ENCODE measurements around the gene MISFA.

Gene MISFA

DNA sequence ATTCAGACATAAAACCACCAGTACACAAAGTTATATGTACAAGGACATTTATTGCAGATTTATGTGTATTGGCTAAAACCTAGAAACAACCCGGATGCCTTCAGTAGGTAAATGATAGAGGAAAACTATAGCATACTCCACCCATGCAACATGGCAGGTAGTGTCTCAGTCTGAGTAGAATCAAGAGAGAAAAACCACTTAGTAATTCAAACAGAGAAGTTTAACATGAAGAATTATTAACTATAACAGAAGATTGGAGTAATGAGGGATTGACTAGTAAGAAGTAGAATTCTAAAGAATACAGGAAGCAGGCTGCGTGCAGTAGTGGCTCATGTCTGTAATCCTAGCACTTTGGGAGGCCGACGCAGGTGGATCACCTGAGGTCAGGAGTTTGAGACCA lies 50.8 kb downstream of the MISFA start:
- Mint-ChIP-seq H3K4me1 (no peaks in the 10 kb centered on the region), H3K27ac (peak overlapping the region; percentile 5)

GRCh38 chr11:18650859-18651557 lies 51.4 kb downstream of the MISFA start:
- H3K4me1 Mint-ChIP-seq: no peaks in the 10 kb centered on the region
- H3K4me3 Mint-ChIP-seq: no peak overlapping the region
- no peak overlapping the region for H3K27ac Mint-ChIP-seq
- no peaks in the 10 kb centered on the region for H3K9me3 Mint-ChIP-seq
- ATAC-seq: peak; percentile 65
- peak; percentile 27 to 68 for DNase-seq (ENCODE audit: low spot score in 2 of 2)
- no peaks in the 10 kb centered on the region for H3K36me3 Mint-ChIP-seq

More for the DNA sequence above, 50.8 kb downstream of the MISFA start:
- Mint-ChIP-seq H3K36me3 (no peaks in the 10 kb centered on the region), H3K9me3 (no peaks in the 10 kb centered on the region), H3K4me3 (no peak overlapping the region)
- no peak for DNase-seq (ENCODE audit: low spot score in 2 of 2)
- ATAC-seq: no peak
